ENCODE results near the gene SORT1. TPM values are rescaled to one million over a fixed set of nuclear protein-coding genes. Genes with fewer than 3 reads are reported as not detected.

Gene SORT1
- total and polyA plus RNA-seq, 4 donors, result 39.0 to 135 (median 57.4) TPM

- Histone ChIP-seq H3K36me3 (ENCODE audit: control insufficient read depth in 4 of 4, insufficient read depth in 4 of 4, low read length in 4 of 4) (peaks cover 0 to 5% (median 2%) of the 10 kb centered on the region in 4 donors), H3K27ac (ENCODE audit: low read depth in 1 of 2, low read length in 1 of 2) (peak overlapping the region in 1 of 2 donors; percentile 40), H3K27me3 (ENCODE audit: control insufficient read depth in 3 of 3, insufficient read depth in 3 of 3, low read length in 2 of 3) (no peaks in the 10 kb centered on the region), H3K9me3 (ENCODE audit: control insufficient read depth in 4 of 4, insufficient read depth in 3 of 4, low read length in 3 of 4) (peaks cover 0 to 3% (median 0%) of the 10 kb centered on the region in 4 donors), H3K9ac (ENCODE audit: insufficient read depth in 1 of 2, low read length in 2 of 2) (peak overlapping the region in 1 of 2 donors; percentile 30), H3K4me3 (no peak overlapping the region), H3K4me1 (ENCODE audit: control insufficient read depth in 5 of 5, insufficient read depth in 5 of 5, low read length in 5 of 5) (peaks cover 2 to 24% (median 9%) of the 10 kb centered on the region in 5 donors)
- ATAC-seq (ENCODE audit: insufficient read depth, low FRiP score) (no peak), DNase-seq (peak; percentile 39 to 86 (median 82))
- WGBS, 2 donors, result 79 to 83% methylated on average over 1 of the region's 1 CpG
- TF ChIP-seq CTCF (IDR thresholded peaks at IDR 0.05; ENCODE audit: control extremely low read depth, extremely low read depth), result no peak
Observed at GRCh38 chr1:109357616-109358015, 40.1 kb downstream of the SORT1 start.

DNA sequence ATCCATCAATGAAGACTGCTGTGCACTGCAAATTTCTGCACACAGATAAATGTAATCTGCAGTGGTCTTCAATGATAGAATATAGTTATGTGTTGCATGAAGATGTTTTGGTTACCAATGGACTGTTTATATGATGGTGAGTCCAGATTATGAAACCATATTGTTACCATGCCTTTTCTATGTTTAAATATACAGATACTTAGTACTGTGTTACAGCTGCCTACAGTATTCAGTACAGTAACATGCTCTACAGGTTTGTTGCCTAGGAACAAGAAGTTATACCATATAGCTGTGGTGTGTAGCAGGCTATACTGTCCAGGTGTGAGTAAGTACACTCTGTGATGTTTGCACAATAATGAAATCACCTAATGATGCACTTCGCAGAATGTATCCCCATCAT, 40.8 kb downstream of the SORT1 start:
- Histone ChIP-seq H3K27me3 (ENCODE audit: control insufficient read depth in 3 of 3, insufficient read depth in 3 of 3, low read length in 2 of 3) (no peaks in the 10 kb centered on the region), H3K36me3 (ENCODE audit: control insufficient read depth in 4 of 4, insufficient read depth in 4 of 4, low read length in 4 of 4) (peaks cover 0 to 6% (median 3%) of the 10 kb centered on the region in 4 donors), H3K27ac (ENCODE audit: low read depth in 1 of 2, low read length in 1 of 2) (no peak overlapping the region), H3K4me3 (no peak overlapping the region), H3K9ac (ENCODE audit: insufficient read depth in 1 of 2, low read length in 2 of 2) (no peak overlapping the region), H3K4me1 (ENCODE audit: control insufficient read depth in 5 of 5, insufficient read depth in 5 of 5, low read length in 5 of 5) (peaks cover 2 to 24% (median 7%) of the 10 kb centered on the region in 5 donors), H3K9me3 (ENCODE audit: control insufficient read depth in 4 of 4, insufficient read depth in 3 of 4, low read length in 3 of 4) (peaks cover 0 to 3% (median 0%) of the 10 kb centered on the region in 4 donors)
- ATAC-seq (ENCODE audit: insufficient read depth, low FRiP score), result no peak
- DNase-seq, result peak; percentile 30 to 77 (median 71)
- 96 to 100% methylated on average over 1 of the region's 1 CpG for WGBS, 2 donors
- no peak for TF ChIP-seq CTCF (IDR thresholded peaks at IDR 0.05; ENCODE audit: control extremely low read depth, extremely low read depth)

- Histone ChIP-seq H3K4me1 (ENCODE audit: control insufficient read depth in 5 of 5, insufficient read depth in 5 of 5, low read length in 5 of 5) (peaks cover 3 to 24% (median 5%) of the 10 kb centered on the region in 5 donors), H3K9me3 (ENCODE audit: control insufficient read depth in 4 of 4, insufficient read depth in 3 of 4, low read length in 3 of 4) (peaks cover 0 to 3% (median 0%) of the 10 kb centered on the region in 4 donors), H3K27ac (ENCODE audit: low read depth in 1 of 2, low read length in 1 of 2) (no peak overlapping the region), H3K4me3 (no peak overlapping the region), H3K27me3 (ENCODE audit: control insufficient read depth in 3 of 3, insufficient read depth in 3 of 3, low read length in 2 of 3) (no peaks in the 10 kb centered on the region), H3K36me3 (ENCODE audit: control insufficient read depth in 4 of 4, insufficient read depth in 4 of 4, low read length in 4 of 4) (peaks cover 0 to 10% (median 3%) of the 10 kb centered on the region in 4 donors), H3K9ac (ENCODE audit: insufficient read depth in 1 of 2, low read length in 2 of 2) (no peak overlapping the region)
- TF ChIP-seq CTCF (IDR thresholded peaks at IDR 0.05; ENCODE audit: control extremely low read depth, extremely low read depth), result no peak
- no peak for DNase-seq
- ATAC-seq (ENCODE audit: insufficient read depth, low FRiP score), result no peak
- WGBS, 2 donors, result 77 to 78% methylated on average over 1 of the region's 1 CpG
Observed at GRCh38 chr1:109356505-109356904, 41.2 kb downstream of the SORT1 start.

GRCh38 chr1:109354929-109355328, 42.8 kb downstream of the SORT1 start:
- Histone ChIP-seq H3K9ac (ENCODE audit: insufficient read depth in 1 of 2, low read length in 2 of 2) (no peak overlapping the region), H3K36me3 (ENCODE audit: control insufficient read depth in 4 of 4, insufficient read depth in 4 of 4, low read length in 4 of 4) (peaks cover 0 to 17% (median 5%) of the 10 kb centered on the region in 4 donors), H3K27me3 (ENCODE audit: control insufficient read depth in 3 of 3, insufficient read depth in 3 of 3, low read length in 2 of 3) (no peaks in the 10 kb centered on the region), H3K4me1 (ENCODE audit: control insufficient read depth in 5 of 5, insufficient read depth in 5 of 5, low read length in 5 of 5) (peaks cover 2 to 24% (median 5%) of the 10 kb centered on the region in 5 donors), H3K4me3 (no peak overlapping the region), H3K9me3 (ENCODE audit: control insufficient read depth in 4 of 4, insufficient read depth in 3 of 4, low read length in 3 of 4) (peaks cover 0 to 3% (median 0%) of the 10 kb centered on the region in 4 donors), H3K27ac (ENCODE audit: low read depth in 1 of 2, low read length in 1 of 2) (no peak overlapping the region)
- DNase-seq (no peak), ATAC-seq (ENCODE audit: insufficient read depth, low FRiP score) (no peak)
- 94 to 97% methylated on average over 3 of the region's 3 CpGs for WGBS, 2 donors
- no peak for TF ChIP-seq CTCF (IDR thresholded peaks at IDR 0.05; ENCODE audit: control extremely low read depth, extremely low read depth)
